Stimulated activated CD4-positive, alpha-beta T cell treated with anti-CD3 and anti-CD28 coated beads, Interleukin-1b, Interleukin-23, amount 100 ng/mL, for 4 hours (primary cell): ENCODE measurements around the gene DBH.

Source experiments
- DNase-seq, 2 donors: peaks; one replicate each; pipeline ENCODE4 v3.0.0-alpha.2; 2020; ENCODE audit warnings: low read depth in 2 of 2

The DBH gene

DNA sequence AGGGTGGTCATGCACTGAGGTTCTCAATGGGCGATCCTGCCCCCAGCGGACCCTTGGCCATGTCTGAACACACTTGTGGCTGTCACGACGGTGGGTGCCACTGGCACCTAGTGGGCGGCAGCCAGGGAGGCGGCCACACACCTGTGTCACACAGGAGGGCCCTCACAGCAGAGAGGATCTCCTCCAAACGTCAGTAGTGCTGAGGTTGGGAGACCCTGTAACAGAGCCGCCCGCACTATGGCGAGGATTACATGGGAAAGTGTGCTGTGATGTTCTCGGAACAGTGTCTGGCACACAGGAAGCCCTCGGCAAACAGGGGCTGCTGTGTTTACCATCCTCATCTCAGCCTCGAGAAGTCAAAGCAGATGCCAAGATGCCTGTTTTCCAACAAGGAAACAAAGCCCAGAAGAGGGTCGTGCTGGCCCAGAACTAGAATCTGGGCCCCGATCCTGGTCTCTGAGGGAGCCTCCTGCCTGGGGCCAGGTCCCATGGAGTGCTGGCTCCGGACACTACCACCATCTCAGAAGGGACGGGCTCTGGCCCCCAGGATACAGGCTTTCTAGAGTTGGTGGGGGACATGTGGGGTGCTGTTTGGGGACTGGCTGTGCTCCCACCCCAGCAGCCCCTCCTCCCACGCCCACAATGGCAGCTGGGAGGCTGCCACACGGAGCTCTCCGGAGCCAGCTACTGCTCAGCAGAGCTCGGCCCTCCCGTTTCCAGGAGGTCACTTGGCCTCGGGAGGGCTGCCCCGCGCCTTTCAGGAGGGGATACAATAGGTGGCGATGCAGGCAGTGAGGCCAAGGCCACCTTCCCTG lies 48.2 kb downstream of the DBH start:
- DNase-seq, result no peak

DNA sequence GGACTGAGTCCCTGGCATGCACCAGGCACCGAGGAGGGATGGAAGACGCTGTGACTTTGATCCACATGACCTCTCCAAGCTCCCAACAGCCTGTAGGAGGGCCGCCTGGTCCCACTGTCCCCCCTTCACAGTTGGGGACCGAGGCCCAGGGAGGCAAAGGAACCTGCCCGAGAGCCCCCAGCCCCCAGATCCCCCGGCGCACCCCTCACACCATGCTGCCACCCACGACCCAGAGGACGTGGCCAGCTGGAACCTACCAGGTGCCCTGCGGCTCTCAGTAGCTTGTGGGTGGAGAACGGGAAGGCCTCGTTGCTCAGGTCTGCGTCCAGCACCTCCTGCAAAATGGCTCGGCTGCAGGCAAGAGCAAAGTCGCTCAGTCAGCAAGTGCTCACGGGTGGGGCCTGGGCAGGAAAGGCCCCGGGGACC lies 48.8 kb downstream of the DBH start:
- DNase-seq, result no peak

DNA sequence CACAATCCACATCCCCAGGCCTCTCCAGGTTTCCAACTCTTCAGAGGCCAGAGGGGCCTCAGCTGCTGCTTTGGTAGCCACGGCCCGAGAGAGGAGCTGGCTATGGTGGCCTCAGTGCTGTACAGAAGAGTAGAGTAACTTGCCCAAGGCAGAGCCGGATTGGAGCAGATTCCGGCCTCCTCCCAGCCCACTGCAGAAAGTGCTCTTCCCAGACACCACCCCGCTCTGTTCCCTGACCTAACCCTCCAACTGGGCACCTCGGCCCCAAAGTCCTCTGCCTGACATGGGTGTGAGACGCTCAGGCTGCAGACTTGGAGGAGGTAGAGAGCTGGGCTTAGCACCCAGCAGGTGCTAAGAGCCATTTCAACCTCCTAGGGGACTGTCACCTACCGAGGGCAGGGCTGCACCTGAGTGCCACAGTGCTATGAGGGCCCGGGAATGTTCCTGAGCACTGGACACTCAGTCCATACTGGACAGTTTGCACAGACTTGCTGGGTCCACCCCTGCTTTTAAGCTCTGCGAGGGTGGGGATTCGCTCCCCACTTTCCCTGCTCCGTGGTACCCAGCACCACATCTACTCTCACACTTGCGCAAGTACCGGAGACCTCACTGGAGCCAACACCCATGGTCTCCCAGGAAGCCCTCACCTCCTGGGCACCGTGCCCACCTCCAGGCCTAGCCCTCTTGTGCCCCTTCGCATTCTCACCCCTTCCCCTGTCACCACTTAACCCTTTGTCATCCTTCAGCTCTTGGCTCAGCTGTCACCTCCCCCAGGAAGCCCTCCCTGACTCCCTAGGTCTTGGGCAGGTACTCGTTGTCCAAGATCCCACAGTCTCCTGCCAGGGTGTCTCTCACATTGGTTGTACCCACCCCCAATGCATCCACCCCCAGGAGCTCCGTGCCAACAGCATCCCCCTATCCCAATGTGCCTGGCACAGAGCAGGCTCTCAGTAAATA lies 49.8 kb downstream of the DBH start:
- DNase-seq, result no peak

DNA sequence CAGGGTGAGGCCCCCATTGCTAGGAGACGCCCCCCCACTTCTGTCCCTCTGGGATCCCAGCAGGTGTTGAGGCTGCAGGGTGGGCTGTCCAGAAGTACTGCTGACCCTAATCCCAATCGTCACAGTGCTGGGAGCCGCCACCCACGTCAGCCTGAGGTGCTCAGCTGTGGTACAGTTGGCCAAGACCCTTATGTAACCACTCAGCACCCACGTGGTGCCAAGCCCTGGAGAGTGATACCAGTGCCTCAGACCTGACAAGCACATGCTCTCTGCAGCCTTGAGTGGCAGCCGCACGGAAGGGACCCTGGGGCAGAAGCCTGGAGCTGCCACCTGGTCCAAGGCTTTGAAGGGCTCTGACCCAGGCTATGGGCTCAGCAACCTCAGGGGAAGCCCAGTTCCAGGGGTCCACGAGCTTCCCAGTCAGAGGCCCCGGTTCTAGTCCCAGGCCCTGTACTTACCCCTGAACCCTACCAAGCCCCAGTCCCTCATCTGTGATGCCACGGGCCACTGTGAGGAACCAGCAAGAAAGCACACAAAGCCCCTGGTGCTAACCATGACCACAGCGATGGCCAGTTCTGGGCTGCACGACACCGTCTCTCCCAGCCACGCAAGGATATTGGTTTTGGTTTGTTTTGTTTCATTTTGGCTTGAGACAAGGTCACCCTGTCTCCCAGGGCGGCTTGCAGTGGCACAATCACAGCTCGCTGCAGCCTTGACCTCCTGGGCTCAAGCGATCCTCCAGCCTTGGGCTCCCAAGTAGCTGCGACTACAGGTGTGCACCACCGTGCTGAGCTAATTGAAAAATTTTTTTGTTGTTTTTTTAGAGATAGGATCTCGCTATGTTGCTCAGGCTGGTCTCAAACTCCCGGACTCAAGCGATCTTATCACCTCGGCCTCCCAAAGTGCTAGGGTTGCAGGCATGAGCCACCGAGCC lies 50.7 kb downstream of the DBH start:
- DNase-seq, result no peak

DNA sequence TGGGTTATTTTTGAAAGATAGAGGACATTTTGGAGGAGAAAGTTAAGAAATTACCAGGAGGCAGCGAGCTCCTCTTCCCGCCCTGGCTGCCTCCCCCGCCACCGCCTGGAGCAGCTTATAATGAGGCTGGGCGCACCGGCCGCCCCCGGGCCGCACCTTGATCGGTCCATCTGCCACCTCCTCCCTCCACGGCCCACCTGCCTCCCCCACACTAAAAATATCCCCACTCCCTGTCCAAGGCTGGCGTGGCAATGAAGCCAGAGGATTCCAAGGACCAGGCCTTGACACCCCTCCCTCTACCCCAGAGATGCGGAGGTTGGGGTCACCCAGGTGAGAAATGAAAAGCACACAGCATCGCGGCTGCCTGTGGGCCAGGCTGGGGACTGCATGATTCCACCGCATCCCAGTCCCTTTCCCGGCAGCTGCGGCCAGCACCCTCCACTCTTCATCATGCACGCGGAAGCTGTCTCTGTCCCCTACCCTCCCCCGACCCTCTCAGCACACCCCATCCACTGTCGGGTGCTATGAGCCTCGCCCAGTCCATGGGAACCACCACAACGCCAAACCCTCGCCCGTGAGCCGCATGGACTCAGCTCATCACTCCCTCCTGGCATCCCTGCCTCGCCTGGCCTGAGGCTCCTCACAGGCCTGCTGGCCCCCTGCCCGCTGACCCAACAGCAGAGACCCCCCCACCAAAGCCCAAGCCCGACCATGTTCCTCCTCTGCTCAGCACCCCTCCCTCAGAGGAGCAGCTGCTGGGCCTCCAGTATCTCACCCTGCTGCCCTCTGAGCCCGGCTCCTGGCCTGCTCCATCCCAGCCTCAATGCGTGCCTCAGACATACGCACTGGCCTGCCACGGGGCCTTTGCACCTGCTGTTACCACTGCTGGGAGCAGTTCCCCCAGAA lies 51.9 kb downstream of the DBH start:
- no peak for DNase-seq

DNA sequence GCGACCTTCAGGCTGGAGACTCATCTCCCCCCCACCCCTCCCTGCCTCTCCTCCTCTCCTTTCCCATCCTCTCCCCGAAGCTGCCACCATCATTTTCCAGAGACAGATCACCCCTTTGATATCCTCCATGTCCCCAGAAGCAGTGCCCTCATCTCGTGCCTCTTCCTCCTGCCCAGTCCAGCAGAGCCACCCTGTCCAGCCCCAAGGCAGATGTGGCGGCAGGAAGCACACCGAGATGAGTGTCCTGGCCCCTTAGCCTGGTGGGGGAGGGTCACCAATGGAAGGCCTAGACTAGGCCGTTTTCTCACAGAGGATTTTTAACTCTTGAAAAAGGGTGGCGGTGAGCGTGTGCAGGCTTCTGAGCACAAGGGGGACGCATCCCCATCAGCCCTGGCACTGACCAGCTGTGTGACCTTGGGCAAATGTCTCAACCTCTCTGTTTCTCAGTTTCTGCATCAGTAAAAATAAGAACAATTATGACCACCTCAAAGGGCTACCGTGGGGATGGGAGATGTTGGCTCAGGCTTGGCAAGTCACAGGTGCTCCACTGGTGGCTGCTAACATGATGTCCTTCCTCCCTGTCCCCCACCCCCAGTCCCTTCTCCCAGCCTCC lies 53.1 kb downstream of the DBH start:
- no peak for DNase-seq

DNA sequence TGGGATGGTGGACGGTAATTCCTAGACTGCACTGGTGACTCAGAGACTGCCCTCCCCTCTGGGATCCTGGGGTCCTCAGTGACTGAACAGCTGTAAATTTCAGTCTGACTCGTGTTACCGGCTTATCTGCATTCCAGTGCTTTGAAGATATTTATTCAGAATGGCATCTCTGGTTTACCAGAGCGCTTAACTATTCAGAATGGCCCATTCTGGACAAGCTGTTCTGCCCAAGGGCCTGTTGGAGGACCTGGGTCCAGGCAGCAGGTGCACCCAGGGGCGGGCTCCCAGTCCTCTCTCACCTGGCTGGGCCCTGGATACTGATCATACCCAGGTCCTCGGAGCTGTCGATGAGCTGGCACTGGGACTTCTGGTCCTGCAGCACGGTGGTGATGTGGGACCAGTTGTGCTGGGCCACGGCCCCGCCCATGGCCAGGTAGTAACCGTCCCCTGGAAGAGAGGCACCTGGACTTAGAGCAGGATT lies 54.0 kb downstream of the DBH start:
- no peak for DNase-seq

DNA sequence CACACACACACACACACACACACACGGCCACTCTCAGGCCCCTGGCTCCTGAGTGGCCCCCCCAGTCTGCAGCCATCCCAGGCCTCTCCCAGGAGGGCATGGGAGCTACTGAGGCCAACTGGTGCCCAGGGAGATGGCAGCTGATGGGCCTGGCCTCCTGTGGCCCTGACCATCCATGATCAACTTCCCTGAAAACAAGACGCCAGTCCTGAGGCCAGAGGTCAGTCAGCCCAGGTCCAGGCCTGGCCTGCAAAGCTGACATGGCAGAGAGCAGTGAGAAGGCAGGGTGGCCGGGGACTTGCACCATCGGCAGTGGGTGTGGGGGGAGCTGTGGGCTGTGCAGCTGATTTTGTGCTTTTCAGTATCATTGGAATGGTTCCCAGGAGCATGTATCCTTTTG lies 55.0 kb downstream of the DBH start:
- no peak for DNase-seq

DNA sequence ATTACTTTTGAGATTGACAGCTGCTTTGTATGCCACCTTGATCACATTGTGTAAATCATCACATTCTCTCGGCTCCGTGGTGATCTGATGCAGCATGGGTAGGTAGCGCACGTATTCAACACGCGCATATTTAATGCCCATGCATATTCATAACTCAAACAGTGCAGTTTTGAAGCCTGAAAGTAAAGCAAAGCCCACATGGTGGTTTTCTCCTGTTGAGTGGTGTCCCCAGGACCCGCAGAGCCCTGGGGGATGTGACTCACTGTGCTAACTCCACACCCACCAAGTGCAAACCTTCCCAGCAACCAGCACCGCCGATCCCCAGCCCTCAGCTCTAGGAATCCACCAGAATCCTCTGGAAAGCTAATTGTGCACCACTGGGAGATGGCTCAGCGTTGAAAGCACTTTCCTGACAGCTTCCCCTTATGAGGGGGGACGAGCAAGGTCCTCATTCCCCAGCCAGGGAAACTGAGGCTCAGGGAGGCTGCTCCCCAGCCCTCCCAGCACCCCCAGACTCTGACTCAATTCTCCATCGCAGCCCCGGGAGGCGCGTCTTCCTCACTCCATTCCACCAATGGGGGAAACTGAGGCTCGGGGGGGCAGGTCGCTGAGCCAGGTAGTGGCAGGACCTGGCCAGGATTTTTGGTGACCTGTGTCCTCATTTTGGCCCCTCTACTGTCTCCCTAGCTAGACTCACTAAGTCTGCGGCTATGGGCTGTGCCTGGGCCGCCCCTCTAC lies 55.6 kb downstream of the DBH start:
- DNase-seq, result no peak

DNA sequence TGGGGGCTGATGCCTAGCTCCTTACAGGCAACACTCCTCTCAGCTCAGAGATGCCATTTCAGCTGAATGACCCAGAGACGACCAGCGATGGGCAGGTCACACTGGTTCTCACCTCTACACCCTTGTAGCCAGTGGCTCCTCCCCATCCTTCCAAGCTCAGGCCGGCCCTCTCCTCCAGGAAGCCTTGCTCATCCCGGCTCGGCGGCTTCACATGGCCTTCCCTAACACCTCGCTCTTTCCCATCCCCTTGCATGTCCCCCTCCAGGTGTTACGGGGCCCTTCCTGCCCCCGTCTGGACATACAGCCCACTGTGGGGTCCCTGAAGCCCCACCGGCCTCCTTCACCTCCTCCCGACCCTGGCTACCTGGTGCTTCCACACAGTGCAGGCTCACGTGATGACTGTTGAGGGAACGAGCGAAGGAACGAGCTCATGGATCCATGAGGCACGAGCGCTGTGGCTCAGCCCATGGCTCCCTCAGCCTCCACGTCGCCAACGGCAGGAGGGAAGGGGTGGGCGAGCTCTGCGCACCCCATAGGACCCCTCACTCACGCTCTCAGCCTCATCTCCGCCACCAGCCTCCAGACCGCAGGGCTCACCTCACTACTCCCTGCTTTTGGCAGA lies 56.3 kb downstream of the DBH start:
- DNase-seq, result no peak

DNA sequence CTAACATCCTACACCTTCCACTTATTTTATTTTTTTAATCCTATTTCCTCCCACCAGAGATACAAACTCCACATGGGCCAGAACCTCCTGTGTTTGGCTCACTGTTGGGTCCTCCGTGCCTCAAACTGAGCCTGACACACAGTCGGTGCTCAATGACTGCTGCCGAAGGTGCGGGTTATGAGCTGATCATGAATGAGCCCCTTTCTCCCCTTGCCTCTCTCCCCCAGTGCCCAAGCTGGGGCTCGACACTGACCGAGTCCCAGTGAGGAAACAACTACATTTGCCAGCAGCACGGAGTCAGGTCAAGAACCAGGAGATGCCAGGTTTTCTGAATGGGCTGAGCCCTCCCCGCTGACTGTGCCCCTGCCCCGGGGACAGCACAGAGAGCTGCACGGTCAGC lies 57.0 kb downstream of the DBH start:
- DNase-seq, result no peak

DNA sequence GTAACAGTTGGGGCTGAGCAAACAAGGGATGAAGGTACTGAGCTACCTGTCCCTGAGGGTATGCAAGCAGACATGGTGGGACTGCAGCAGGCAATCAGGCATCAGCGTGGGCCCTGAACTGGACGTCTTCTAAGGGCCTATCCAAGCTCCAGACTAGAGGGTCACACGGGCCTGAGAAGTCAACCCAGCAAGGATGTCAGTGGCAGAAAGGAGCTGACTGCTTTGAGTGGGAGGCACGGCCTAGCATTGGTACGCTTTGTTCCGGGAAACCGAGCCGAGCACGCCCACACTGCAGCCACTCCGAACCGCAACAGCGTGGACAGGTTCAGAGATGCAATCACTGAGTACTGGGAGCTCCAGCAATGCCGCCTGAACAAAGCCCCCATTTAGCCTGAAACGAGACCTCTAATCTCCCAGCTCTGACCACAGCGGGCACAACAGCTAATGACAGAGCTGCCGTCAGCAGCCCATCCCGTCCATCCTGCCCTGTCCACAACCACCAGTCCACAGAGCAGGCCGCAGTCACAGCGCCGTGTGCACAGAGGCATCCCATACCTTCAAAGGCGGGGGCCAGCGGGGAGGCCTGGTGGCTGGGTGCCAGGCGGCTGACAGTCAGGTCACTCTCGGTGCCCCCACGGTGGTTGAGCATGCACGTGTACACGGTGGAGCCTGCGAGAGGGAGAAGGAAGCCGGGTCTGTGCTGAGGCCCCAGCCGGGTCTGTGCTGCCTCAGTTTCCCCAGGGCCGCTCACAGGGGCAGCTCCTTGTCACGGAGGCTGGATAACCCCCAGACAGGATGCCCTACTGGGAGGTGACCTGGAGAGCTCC lies 57.8 kb downstream of the DBH start:
- no peak for DNase-seq

DNA sequence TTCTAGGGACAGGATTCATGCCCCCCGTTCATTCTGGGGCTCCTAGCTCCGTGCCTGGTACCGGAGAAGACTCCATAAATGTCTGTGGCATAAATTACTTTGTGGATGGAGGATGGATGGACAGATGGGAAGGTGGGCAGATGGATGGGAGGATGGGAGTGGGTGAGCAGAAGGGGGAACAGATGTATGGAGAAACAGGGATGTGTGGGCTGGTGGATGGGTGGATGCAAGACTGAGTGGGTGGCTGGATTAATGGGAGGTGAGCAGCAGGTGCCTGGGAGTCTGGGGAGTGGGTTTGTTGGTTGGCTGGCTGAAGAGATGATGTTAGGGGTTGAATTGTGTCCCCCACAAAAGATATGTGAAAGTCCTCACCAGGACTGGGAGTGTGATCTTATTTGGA lies 58.5 kb downstream of the DBH start:
- no peak for DNase-seq

DNA sequence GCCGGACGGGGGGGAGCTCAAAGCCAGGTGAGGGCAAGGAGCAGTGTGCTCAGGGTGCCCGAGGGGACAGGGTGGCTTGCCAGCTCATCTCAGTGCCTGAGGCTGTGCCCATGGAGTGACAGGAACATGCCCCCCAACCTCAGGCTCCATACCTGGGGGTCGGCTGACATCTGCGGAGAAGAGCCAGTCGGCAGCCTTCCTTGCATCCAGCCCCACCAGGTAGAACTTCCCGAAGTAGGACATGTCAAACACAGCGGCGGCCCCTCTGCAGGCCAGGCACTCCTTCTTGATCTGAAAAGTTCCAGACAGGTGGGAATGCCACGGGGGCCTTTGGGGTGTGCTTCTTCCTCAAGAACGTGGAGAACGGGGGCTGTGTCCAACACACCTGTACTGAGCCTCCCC lies 59.9 kb downstream of the DBH start:
- no peak for DNase-seq

DNA sequence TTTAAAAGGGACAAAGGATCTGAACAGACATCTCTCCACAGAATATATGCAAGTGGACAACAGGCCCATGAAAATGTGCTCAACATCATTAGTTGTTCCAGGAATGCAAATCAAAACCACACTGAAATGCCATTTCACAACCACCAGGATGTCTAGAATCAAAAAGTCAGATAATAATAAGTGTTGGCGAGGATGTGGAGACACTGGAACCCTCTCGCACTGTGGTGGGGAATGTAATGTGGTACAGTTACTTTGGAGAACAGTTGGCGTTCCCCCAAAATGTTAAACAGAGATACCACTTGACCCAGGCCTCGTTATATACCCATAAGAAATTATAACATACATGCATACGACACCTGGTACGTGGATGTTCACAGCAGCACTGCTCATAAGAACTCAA lies 63.4 kb downstream of the DBH start:
- no peak for DNase-seq

DNA sequence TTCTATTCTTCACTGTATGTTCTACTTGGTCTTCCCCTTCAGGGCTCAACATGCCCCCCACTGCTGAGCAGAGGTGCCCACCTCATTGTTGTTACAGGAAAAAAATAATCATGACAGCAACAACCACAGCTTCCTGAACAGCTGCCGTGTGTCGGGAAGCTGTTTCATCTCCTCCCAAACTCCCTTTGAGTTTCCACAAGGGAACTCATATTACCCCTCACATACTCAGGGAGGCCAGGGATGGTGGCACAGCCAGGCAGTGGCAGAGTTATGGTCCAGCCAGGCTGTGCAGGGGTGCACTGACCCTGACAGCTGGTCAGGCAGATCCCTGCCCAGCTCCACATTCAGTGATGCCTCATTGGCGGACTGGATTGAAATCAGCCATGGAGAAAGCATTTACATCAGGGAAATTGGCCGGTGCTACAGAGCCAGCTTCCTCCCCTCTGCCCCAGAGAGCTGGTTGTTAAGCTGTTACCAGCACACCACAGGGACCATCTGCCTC lies 64.7 kb downstream of the DBH start:
- no peak for DNase-seq

DNA sequence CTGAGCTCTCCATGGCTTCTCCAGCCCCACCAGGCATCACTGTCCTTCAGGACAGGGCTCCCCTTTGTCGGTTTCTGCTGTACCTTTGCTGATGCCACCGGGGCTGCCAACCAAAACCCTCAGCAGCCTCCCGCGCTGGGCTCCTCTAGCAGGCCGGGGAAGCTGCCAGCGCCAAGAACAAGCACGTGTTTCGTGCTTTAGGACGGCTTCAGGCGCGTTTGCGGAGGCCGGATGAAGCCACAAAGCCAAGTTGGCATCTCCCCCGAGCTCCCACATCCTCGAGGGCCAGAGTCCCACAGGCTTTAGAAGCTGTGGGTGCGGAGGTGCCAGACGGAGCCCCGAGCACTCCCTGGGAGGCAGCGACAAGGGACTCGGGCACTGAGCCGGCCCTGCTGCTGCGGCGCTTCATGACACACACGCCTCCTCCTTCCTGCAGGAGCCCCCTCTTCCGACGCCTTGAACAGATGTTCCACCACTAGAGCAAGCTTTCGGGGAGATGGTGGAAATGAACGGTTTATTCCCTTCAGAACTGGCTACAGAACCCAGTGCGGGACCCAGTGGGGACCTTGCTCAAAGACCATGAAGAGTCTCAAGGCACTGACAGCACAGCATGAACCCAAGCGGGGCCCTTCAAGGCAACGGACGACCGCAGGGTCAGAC lies 65.3 kb downstream of the DBH start:
- DNase-seq, result peak; percentile 43 to 47
